Activated CD8-positive, alpha-beta memory T cell treated with anti-CD3 and anti-CD28 coated beads, Interleukin-2, amount 10 ng/mL, durations not matched to agents 7 days and 5 days (primary cell): Measurements from ENCODE around the gene TAGAP. TPM values are rescaled to one million over a fixed set of nuclear protein-coding genes. Genes with fewer than 3 reads are reported as not detected.

Experiments used
- ATAC-seq: fragments of 150-1000 bp; cut with Tn5 transposase; one replicate; pipeline ENCODE4 v1.10.0; 2021; ENCODE audit warnings: moderate library complexity
- CTCF ChIA-PET: fragments of 350-600 bp; sonication (Branson Sonifier 250); formaldehyde crosslinking; loops from one replicate; lab custom pipeline; 2021; ENCODE audit warnings: antibody characterized with exemption; lab: Charles Lee
- DNase-seq: peaks from one replicate; pipeline ENCODE4 v3.0.0-alpha.2; 2020
- H3K27ac Mint-ChIP-seq: one replicate; pipeline ENCODE4 v1.8.0; 2021; ENCODE audit warnings: mild to moderate bottlenecking, mixed read lengths
- H3K27me3 Mint-ChIP-seq: one replicate; pipeline ENCODE4 v1.8.0; 2021; ENCODE audit warnings: mixed read lengths
- H3K36me3 Mint-ChIP-seq: one replicate; pipeline ENCODE4 v1.8.0; 2021; ENCODE audit warnings: mild to moderate bottlenecking, mixed read lengths
- H3K4me1 Mint-ChIP-seq: one replicate; pipeline ENCODE4 v1.8.0; 2021; ENCODE audit warnings: mixed read lengths
- H3K4me3 Mint-ChIP-seq: one replicate; pipeline ENCODE4 v1.8.0; 2021; ENCODE audit warnings: mild to moderate bottlenecking, moderate library complexity, mixed read lengths
- H3K9me3 Mint-ChIP-seq: one replicate; pipeline ENCODE4 v1.8.0; 2022; ENCODE audit warnings: low read depth, mixed read lengths
- total RNA-seq, 2 experiments: library from RNA; stranded (reverse); gene quantifications; one replicate each; pipeline ENCODE4 v1.2.3, GENCODE V29; 2021

Gene TAGAP
- total RNA-seq, 2 experiments from 2014 or later: 44.8 to 53.0 TPM

- H3K27me3 Mint-ChIP-seq: peaks cover 2% of the 10 kb centered on the region
- no peak overlapping the region for H3K4me3 Mint-ChIP-seq
- no peaks in the 10 kb centered on the region for H3K9me3 Mint-ChIP-seq
- no peak for DNase-seq
- no peak for ATAC-seq
- no peak overlapping the region for H3K27ac Mint-ChIP-seq
- peaks cover 21% of the 10 kb centered on the region for H3K4me1 Mint-ChIP-seq
- H3K36me3 Mint-ChIP-seq: peaks cover 8% of the 10 kb centered on the region
- CTCF ChIA-PET: interaction anchor here (0.8 to 1.5 kb wide), 4 partner anchors 15 to 28 kb away, joined by 3 to 6 read pairs (median 4); no protein-coding TSS in a partner anchor
These were observed 37.4 kb upstream of the TAGAP start for GRCh38 chr6:159082039-159082815.

GRCh38 chr6:159080217-159080976, 35.6 kb upstream of the TAGAP start:
- Mint-ChIP-seq H3K27me3 (peaks cover 2% of the 10 kb centered on the region), H3K36me3 (peaks cover 10% of the 10 kb centered on the region), H3K9me3 (no peaks in the 10 kb centered on the region), H3K27ac (peak overlapping the region; percentile 34), H3K4me3 (no peak overlapping the region), H3K4me1 (peaks cover 33% of the 10 kb centered on the region)
- peak; percentile 47 for ATAC-seq
- DNase-seq: peak; percentile 41
- CTCF ChIA-PET: interaction anchor here (0.7 to 2.5 kb wide), 9 partner anchors 15 to 41 kb away, joined by 3 to 8 read pairs (median 4); partner anchors contain the start of gene TAGAP

GRCh38 chr6:159079367-159079766, 34.6 kb upstream of the TAGAP start:
- ATAC-seq (no peak), DNase-seq (peak; percentile 15)
- H3K4me3 Mint-ChIP-seq: no peak overlapping the region
- H3K36me3 Mint-ChIP-seq: peaks cover 10% of the 10 kb centered on the region
- no peak overlapping the region for H3K27ac Mint-ChIP-seq
- peaks cover 2% of the 10 kb centered on the region for H3K27me3 Mint-ChIP-seq
- H3K9me3 Mint-ChIP-seq: no peaks in the 10 kb centered on the region
- CTCF ChIA-PET: interaction anchor here (1.2 to 2.5 kb wide), 4 partner anchors 16 to 36 kb away, joined by 3 to 8 read pairs (median 6); no protein-coding TSS in a partner anchor
- H3K4me1 Mint-ChIP-seq: peaks cover 36% of the 10 kb centered on the region

GRCh38 chr6:159077123-159077522, 32.3 kb upstream of the TAGAP start:
- ATAC-seq: peak; percentile 78
- Mint-ChIP-seq H3K4me3 (peak overlapping the region; percentile 22), H3K9me3 (no peaks in the 10 kb centered on the region), H3K27me3 (peaks cover 2% of the 10 kb centered on the region), H3K4me1 (peaks cover 38% of the 10 kb centered on the region), H3K36me3 (peaks cover 8% of the 10 kb centered on the region), H3K27ac (no peak overlapping the region)
- DNase-seq: peak; percentile 66
- CTCF ChIA-PET: interaction anchor here (0.5 to 1.6 kb wide), 4 partner anchors 11 to 278 kb away, joined by 3 to 6 read pairs (median 4); no protein-coding TSS in a partner anchor

GRCh38 chr6:159075506-159076228, 30.9 kb upstream of the TAGAP start:
- Mint-ChIP-seq H3K4me3 (no peak overlapping the region), H3K27ac (no peak overlapping the region), H3K9me3 (no peaks in the 10 kb centered on the region), H3K27me3 (peaks cover 2% of the 10 kb centered on the region), H3K4me1 (peaks cover 45% of the 10 kb centered on the region), H3K36me3 (peaks cover 7% of the 10 kb centered on the region)
- ATAC-seq (no peak), DNase-seq (peak; percentile 37)
- CTCF ChIA-PET: interaction anchor here (0.9 to 2.8 kb wide), 3 partner anchors 10 to 59 kb away, joined by 3 to 13 read pairs (median 4); no protein-coding TSS in a partner anchor

- peaks cover 38% of the 10 kb centered on the region for H3K4me1 Mint-ChIP-seq
- H3K27me3 Mint-ChIP-seq: peaks cover 2% of the 10 kb centered on the region
- no peak for ATAC-seq
- CTCF ChIA-PET: interaction anchor here (0.6 to 2.8 kb wide), 4 partner anchors 12 to 874 kb away, joined by 3 to 13 read pairs (median 4); no protein-coding TSS in a partner anchor
- no peak overlapping the region for H3K4me3 Mint-ChIP-seq
- H3K27ac Mint-ChIP-seq: no peak overlapping the region
- DNase-seq: no peak
- H3K36me3 Mint-ChIP-seq: peaks cover 5% of the 10 kb centered on the region
- no peaks in the 10 kb centered on the region for H3K9me3 Mint-ChIP-seq
These were observed 30.1 kb upstream of the TAGAP start for GRCh38 chr6:159074876-159075275.

- peaks cover 5% of the 10 kb centered on the region for H3K36me3 Mint-ChIP-seq
- ATAC-seq (no peak), DNase-seq (peak; percentile 9)
- H3K27me3 Mint-ChIP-seq: peaks cover 4% of the 10 kb centered on the region
- H3K4me3 Mint-ChIP-seq: no peak overlapping the region
- CTCF ChIA-PET: interaction anchor here (1.2 to 2.8 kb wide), 3 partner anchors 11 to 60 kb away, joined by 3 to 13 read pairs (median 4); no protein-coding TSS in a partner anchor
- no peak overlapping the region for H3K27ac Mint-ChIP-seq
- no peaks in the 10 kb centered on the region for H3K9me3 Mint-ChIP-seq
- peaks cover 37% of the 10 kb centered on the region for H3K4me1 Mint-ChIP-seq
These were observed 29.4 kb upstream of the TAGAP start for GRCh38 chr6:159074120-159074684.

GRCh38 chr6:159071843-159072769, 27.3 kb upstream of the TAGAP start:
- ATAC-seq (peak; percentile 20), DNase-seq (peak; percentile 16)
- CTCF ChIA-PET: interaction anchor here (1.2 kb wide), 1 partner anchor 32 kb away, joined by 4 read pairs; no protein-coding TSS in a partner anchor
- Mint-ChIP-seq H3K27me3 (peaks cover 3% of the 10 kb centered on the region), H3K27ac (no peak overlapping the region), H3K9me3 (no peaks in the 10 kb centered on the region), H3K4me1 (peaks cover 35% of the 10 kb centered on the region), H3K36me3 (peaks cover 2% of the 10 kb centered on the region), H3K4me3 (no peak overlapping the region)

- Mint-ChIP-seq H3K4me3 (no peak overlapping the region), H3K27ac (no peak overlapping the region), H3K4me1 (peaks cover 45% of the 10 kb centered on the region), H3K36me3 (peaks cover 2% of the 10 kb centered on the region), H3K9me3 (no peaks in the 10 kb centered on the region), H3K27me3 (peaks cover 5% of the 10 kb centered on the region)
- ATAC-seq (no peak), DNase-seq (peak; percentile 18)
- CTCF ChIA-PET: interaction anchor here (7.3 kb wide), 1 partner anchor 37 kb away, joined by 81 read pairs; no protein-coding TSS in a partner anchor
These were observed 24.2 kb upstream of the TAGAP start for GRCh38 chr6:159068904-159069578.

GRCh38 chr6:159067334-159067733, 22.5 kb upstream of the TAGAP start:
- Mint-ChIP-seq H3K27ac (no peak overlapping the region), H3K4me3 (no peak overlapping the region), H3K27me3 (peaks cover 5% of the 10 kb centered on the region), H3K4me1 (peaks cover 60% of the 10 kb centered on the region), H3K9me3 (no peaks in the 10 kb centered on the region), H3K36me3 (peaks cover 2% of the 10 kb centered on the region)
- CTCF ChIA-PET: interaction anchor here (1.1 to 7.3 kb wide), 3 partner anchors 15 to 38 kb away, joined by 3 to 81 read pairs (median 3); no protein-coding TSS in a partner anchor
- ATAC-seq (no peak), DNase-seq (peak; percentile 50)

GRCh38 chr6:159066483-159066882, 21.7 kb upstream of the TAGAP start:
- H3K4me1 Mint-ChIP-seq: peaks cover 61% of the 10 kb centered on the region
- no peak overlapping the region for H3K27ac Mint-ChIP-seq
- CTCF ChIA-PET: interaction anchor here (1.6 to 7.3 kb wide), 2 partner anchors 27 to 39 kb away, joined by 3 to 81 read pairs; no protein-coding TSS in a partner anchor
- DNase-seq: no peak
- no peak for ATAC-seq
- H3K4me3 Mint-ChIP-seq: no peak overlapping the region
- H3K9me3 Mint-ChIP-seq: no peaks in the 10 kb centered on the region
- H3K36me3 Mint-ChIP-seq: peaks cover 7% of the 10 kb centered on the region
- H3K27me3 Mint-ChIP-seq: peaks cover 5% of the 10 kb centered on the region
